Inferior parietal cortex (tissue), 1 donor: ENCODE results near the gene SCN10A.
A peak's percentile ranks its signal among the peaks of the same experiment; 100 is the strongest.

Experiments used
- DNase-seq: peaks from one replicate; pipeline ENCODE4 v3.0.0-alpha.2; 2016; ENCODE audit errors: extremely low spot score

SCN10A gene

GRCh38 chr3:38816026-38816425, at the start of gene SCN10A:
TSS of gene SCN10A (minus strand) at chr3:38816217. CDS start at chr3:38794010, 22,207 bp downstream.
- no peak for DNase-seq

DNA sequence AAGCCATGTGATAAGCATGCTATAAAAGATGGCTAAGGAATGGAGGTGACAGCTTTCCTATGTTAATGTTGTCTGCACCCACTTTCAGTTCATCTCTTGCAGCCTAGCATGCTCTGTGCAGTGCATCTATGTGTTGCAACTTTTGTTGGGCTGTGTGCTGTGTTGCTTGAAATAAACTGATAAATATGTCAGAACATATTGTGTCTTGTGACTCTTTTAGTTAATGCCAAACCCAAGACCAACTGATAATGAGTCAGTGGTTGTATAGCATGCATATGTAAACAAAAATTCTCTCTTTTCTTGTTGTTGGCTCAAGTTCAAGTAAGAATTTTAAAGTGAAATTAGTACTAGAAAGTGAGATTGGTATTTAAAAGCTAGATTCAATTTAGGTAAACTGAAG, 37.0 kb upstream of the SCN10A start:
- no peak for DNase-seq

GRCh38 chr3:38843898-38844297, 27.9 kb upstream of the SCN10A start:
- peak; percentile 55 for DNase-seq

- no peak for DNase-seq
These were observed 26.4 kb upstream of the SCN10A start for GRCh38 chr3:38842266-38842965.

DNA sequence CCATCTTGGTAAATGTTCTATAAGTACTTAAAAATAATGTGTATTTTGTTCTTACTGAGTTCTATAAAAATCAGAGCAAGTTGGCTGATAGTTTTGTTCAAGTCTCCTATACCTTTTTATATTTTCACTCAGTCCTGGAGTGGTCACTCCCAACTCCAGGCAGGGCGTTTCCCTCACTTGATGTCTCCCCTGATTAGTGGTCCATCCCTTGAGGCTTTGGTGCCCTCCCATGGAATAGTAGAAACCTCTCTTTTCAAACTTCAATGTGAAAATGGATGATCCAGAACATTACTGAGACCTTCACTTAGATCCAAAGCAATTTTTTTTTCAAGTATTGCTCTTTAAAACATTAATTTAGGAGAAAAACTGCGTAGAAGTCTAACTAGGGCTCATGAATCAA, 25.0 kb upstream of the SCN10A start:
- DNase-seq = no peak

DNA sequence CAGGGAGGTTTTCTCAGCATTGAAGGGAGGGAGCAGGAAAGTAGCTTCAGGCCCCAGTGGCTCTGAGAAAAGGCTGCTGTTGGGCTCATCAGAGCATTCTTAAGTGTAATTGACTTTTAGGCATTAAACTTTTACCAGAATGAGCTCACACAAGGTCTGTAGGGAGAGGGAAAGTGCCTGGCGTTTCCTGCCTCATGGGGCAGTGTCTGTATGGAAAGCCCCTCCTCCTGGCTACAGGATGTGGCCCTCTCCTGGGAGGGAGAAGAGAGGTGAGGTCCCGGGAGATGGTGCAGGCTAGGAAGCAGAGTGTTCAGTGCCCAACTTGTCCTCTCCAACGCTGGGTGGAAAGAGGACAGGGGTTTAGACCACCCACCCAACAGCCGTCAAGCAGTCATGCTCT, 21.3 kb upstream of the SCN10A start:
- DNase-seq = no peak

- no peak for DNase-seq
These were observed 20.5 kb upstream of the SCN10A start for GRCh38 chr3:38836561-38836960.

- DNase-seq = no peak
These were observed 19.9 kb upstream of the SCN10A start for GRCh38 chr3:38835939-38836338.

GRCh38 chr3:38834717-38835116, 18.7 kb upstream of the SCN10A start:
- no peak for DNase-seq

- no peak for DNase-seq
These were observed 18.1 kb upstream of the SCN10A start for GRCh38 chr3:38834110-38834509.

- no peak for DNase-seq
These were observed 13.4 kb upstream of the SCN10A start for GRCh38 chr3:38829404-38829803.

DNA sequence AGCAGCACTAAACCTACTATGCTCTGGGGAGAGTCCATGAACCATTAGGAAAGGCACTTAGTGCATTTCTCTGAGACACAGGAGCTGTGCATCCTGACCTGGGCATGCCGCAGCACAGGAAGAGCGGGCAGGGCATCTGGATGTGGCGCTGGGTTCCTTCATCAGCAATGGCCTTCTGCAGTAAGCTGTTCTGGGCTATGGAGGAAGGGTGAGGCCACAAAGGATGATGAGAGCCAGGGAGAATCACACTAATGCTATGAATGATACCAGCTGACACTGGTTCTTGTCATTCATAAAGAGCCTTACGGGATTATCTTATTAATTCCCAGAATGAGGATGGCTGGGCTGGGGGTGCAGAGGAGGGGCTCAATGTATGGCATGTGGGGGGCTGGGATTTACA, 12.7 kb upstream of the SCN10A start:
- no peak for DNase-seq

DNA sequence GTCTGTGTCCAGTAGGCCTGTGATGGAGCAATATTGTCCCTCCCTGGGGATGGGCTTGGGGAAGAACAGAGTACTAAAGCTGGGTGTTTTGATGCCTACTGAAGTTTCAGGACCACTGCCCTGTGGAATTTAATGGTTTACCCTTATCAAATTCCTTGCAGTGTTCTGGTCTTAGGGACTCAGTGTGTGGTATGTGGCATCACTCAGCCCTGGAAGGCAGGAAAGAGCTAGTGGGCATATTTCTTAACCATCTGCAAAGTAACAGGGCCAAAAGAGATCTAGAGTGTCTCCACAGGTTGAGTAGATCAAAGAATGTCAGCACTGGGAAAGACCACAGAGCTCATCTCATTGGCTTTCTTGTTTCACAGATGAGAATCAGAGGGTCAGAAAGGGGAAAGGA, 11.8 kb upstream of the SCN10A start:
- DNase-seq = no peak

GRCh38 chr3:38826001-38826400, 10.0 kb upstream of the SCN10A start:
- no peak for DNase-seq

GRCh38 chr3:38824349-38824748, 8.3 kb upstream of the SCN10A start:
- DNase-seq = no peak

DNA sequence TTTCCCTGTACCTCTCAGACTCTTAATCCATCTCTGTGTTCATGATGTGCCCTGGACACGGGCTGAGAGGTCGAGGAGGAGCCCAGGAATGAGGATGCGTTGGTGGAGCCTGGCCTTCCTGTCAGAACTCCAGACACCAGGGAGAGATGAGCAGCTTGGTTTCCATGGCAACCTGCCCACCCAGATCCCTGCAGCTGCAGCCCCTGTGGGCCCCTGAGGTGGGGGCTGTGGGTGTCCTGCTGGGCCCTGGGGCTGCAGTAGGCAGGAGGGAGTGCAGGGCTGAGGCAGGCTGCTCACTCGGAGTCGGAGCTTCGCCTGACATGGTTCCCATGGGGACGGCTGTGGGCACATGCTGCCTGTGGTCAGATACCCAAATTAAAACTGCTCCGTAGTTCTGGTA, 7.7 kb upstream of the SCN10A start:
- DNase-seq = no peak

DNA sequence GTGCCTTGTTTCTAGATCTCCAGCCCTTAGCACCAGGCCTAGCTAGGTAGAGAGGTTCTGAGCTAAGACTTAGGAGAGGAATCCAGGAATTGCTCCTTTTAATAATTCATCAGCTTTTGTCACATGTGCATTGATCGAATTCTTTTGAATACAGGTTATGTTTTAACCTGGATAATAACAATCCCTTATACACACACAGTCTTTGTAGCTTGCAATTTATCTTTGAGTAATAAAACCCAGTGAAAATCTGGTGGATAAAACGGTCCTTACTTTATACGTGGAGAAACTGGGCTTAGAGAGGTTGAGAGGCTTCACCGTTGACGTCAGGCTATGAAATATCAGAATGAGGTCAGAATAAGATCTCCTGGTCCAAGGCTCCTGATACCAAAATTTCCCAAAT, 7.2 kb upstream of the SCN10A start:
- DNase-seq = no peak

DNA sequence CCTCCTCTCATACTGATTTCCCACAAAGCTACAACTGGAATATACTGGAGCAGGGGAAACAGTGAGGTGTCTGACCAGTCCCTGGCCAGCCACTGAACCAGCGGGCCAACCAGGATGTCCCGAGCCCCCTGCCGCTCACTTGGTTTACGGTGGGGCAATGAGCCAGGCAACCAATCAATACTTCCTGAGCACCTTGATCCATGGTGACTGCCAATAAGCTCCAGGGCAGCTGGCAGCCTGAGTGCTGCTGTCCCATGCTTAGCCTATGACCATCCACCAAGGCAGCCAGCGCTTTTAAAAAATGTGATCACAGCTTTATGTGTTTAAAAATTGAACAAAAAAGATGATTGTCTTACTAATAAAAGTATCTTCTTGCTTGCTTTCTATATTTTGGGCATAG, 4.2 kb downstream of the SCN10A start:
- no peak for DNase-seq

DNA sequence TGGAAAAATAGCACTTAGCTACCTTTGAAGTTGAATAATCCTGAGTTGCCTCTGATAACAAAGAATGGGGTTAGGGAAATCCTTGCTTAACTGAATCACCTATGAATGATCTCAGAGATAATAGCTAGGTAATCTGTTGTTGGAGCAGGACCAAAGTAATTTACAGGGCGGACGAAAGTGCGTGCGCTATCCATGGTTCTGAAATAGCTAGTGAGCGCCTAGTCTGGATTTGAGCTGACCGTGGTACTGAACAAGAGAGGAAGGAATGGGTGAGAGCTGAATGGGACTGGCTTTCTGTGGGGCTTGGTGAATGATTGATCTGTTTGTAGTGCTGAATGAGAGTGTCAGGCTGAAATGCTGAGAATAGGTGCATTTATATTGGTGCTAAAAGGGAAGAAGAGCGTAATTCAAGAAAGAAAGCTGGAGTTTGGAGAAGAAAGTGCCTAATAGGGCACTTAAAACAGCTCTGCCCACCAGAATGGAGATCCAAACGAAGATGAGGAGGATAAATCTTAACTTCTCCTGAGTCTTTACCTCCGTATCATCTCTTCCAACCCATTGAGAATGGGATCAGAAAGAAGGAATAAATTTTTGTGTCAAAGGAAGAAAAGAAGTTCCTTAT, 10.1 kb downstream of the SCN10A start:
- peak; percentile 31 for DNase-seq

DNA sequence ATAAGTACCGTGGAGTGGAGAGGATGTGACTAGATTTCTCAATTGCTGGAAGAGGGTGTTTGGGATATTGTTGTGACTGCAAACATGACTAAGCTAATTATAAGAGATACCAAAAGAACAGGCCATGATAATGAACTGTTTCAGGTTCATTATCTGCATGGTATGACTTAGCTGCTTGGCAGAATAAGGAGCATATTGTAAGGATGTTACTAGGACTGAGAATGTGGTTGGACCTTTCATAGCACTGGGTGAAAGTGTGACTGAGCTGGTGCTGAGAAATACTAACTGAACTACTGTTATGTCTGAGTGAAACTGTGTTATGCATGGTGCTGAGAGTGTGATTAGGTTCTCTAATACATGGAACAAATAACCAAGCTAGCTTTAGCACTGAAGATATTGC, 11.0 kb downstream of the SCN10A start:
- DNase-seq = no peak

DNA sequence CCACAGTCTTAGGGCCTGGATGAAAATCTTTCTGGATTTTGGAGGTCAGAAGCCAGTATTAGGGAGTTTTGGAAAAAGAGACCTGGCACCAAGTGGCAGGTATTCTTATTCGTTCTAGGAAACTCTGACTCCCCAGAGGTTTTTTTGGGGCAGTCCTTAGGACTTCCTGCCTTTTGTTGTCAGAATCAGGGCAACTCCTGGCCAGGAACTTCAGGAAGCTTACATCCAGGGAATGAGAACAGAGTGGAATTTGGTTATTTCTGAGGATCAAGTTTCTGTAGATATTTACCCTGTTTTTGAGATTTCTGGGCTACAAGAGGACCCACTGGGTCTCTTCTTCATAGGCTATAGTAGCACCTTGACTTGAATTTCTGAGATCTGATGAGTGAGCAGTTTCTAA, 15.5 kb downstream of the SCN10A start:
- no peak for DNase-seq

DNA sequence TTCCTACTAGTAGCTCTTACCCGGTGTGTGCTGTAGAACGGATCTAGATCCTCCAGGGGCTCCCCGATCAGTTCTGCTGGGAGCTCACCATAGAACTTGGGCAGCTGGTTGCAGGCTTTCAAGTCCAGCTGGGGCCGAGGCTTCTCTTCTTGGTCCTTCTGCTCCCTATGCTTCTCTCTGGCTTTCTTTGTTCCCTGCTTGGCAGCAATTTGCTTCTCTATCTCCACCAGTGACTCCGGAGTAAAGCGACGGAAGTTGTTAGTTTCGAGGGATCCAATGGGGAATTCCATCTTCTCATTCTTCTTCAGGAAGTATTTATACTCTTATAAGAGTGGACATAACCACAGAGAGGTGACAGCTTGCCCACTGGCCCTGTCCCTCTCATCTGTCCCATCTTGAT, 22.3 kb downstream of the SCN10A start:
- DNase-seq = no peak

DNA sequence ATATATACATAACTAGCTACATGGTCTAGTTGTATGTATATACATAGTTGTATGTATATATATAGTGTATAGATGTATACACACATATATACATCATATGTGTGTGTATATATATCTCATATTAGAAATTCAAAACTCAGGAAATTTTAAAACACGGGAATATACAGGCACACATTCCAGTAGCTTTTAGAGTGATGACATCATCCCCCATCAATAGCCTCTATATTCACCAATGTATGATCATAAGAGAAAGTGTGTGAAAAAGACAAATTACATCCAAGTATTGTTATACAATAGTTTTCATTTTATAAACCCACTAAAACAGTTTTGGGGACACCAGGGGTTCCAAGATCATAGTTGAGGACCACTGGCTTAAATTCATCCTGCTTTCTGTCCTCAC, 23.0 kb downstream of the SCN10A start:
- no peak for DNase-seq

DNA sequence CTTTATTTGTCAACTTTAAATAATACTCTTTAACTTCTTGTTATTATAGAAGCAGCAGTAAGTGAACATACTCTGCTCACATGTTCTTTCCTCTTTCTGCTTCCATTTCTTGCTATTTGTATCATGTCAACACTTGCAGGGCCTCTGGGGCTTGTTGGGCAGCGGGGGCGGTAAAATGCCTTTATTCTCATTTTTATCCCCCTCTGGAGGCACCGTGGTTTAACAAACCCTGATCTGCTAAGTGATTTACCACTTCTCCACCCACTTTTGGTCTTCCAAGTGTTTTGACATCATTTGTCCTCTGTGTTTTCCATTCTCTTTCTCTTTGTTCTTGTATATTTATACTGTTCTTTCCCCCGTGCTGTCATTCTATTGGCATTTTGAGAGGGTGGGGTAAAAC, 33.9 kb downstream of the SCN10A start:
- no peak for DNase-seq
